OCI-LY3 (cell line): Measurements from ENCODE around the gene DDX11.

Experiments
- EZH2phosphoT487 ChIP-seq: fragments of 200-600 bp; shearing (Covaris generic); IDR thresholded peaks from 2 replicates; pipeline ENCODE4 v1.6.1; 2018; ENCODE audit warnings: antibody characterized with exemption, mixed run types, low read depth
- TF ChIP-seq, protein P1 (sequence below): fragments of 200-600, 300-600 bp; sonication (generic); IDR thresholded peaks from 2 replicates; pipeline ENCODE4 v1.5.1; 2014; ENCODE audit warnings: antibody characterized with exemption, low read length, low read depth

GRCh38 chr12:31026202-31026601 is 47.5 kb upstream of the DDX11 start:
- TF ChIP-seq, protein P1, sequence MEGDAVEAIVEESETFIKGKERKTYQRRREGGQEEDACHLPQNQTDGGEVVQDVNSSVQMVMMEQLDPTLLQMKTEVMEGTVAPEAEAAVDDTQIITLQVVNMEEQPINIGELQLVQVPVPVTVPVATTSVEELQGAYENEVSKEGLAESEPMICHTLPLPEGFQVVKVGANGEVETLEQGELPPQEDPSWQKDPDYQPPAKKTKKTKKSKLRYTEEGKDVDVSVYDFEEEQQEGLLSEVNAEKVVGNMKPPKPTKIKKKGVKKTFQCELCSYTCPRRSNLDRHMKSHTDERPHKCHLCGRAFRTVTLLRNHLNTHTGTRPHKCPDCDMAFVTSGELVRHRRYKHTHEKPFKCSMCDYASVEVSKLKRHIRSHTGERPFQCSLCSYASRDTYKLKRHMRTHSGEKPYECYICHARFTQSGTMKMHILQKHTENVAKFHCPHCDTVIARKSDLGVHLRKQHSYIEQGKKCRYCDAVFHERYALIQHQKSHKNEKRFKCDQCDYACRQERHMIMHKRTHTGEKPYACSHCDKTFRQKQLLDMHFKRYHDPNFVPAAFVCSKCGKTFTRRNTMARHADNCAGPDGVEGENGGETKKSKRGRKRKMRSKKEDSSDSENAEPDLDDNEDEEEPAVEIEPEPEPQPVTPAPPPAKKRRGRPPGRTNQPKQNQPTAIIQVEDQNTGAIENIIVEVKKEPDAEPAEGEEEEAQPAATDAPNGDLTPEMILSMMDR: no peak
- no peak for TF ChIP-seq EZH2phosphoT487
